ENCODE data around the gene CD59.
A peak's percentile ranks its signal among the peaks of the same experiment; 100 is the strongest.
"Not testable (repeated sequence)": the region's sequence is repeated elsewhere in the genome, so short reads cannot be mapped to it uniquely, and the experiment has no call there.

CD59 gene

GRCh38 chr11:33713856-33714398 lies 22.3 kb downstream of the CD59 start:
- DNase-seq: no peak

GRCh38 chr11:33713151-33713855 lies 22.9 kb downstream of the CD59 start:
- peak in 1 of 51 donors; percentile 49 for DNase-seq

GRCh38 chr11:33712436-33712835 lies 23.8 kb downstream of the CD59 start:
- no peak for DNase-seq

- DNase-seq: peak in 1 of 51 donors; percentile 40
These were observed 26.8 kb downstream of the CD59 start for GRCh38 chr11:33709466-33709865.

- DNase-seq: no peak
These were observed 27.2 kb downstream of the CD59 start for GRCh38 chr11:33708985-33709384.

GRCh38 chr11:33707831-33708230 lies 28.4 kb downstream of the CD59 start:
- DNase-seq: not testable (repeated sequence)

- no peak for DNase-seq
These were observed 29.3 kb downstream of the CD59 start for GRCh38 chr11:33706966-33707365.

GRCh38 chr11:33706546-33706945 lies 29.7 kb downstream of the CD59 start:
- DNase-seq: no peak

GRCh38 chr11:33704240-33705002 lies 31.8 kb downstream of the CD59 start:
- DNase-seq: peak in 14 of 51 donors; percentile 14 to 57 (median 24)

GRCh38 chr11:33703788-33704187 lies 32.4 kb downstream of the CD59 start:
- peak in 1 of 51 donors; percentile 8 for DNase-seq

- no peak for DNase-seq
These were observed 33.0 kb downstream of the CD59 start for GRCh38 chr11:33703234-33703633.

GRCh38 chr11:33701302-33702230 lies 34.7 kb downstream of the CD59 start:
- peak in 25 of 51 donors; percentile 16 to 83 (median 41) for DNase-seq

- DNase-seq: peak in 50 of 51 donors; percentile 50 to 96 (median 89)
These were observed 35.5 kb downstream of the CD59 start, which contains the start of gene C11orf91 for GRCh38 chr11:33700502-33701271. TSS of gene C11orf91 (minus strand) at chr11:33700826. CDS start at chr11:33700740, 86 bp downstream.

GRCh38 chr11:33700063-33700501 lies 36.1 kb downstream of the CD59 start:
- DNase-seq: peak in 2 of 51 donors; percentile 35 to 39

GRCh38 chr11:33699515-33700062 lies 36.6 kb downstream of the CD59 start:
- DNase-seq: no peak

GRCh38 chr11:33698921-33699320 lies 37.3 kb downstream of the CD59 start:
- no peak for DNase-seq

GRCh38 chr11:33697997-33698396 lies 38.2 kb downstream of the CD59 start:
- DNase-seq: no peak

GRCh38 chr11:33696931-33697638 lies 39.1 kb downstream of the CD59 start:
- no peak for DNase-seq

GRCh38 chr11:33696411-33696810 lies 39.8 kb downstream of the CD59 start:
- no peak for DNase-seq

All from hypothalamus (tissue), 51 donors.